Thyroid gland (tissue), 4 donors: ENCODE measurements around the gene FOXC2. TPM values are rescaled to one million over a fixed set of nuclear protein-coding genes. Genes with fewer than 3 reads are reported as not detected.

ENCODE experiments used
- DNase-seq, 2 donors: peaks; one replicate each; pipeline ENCODE4 v3.0.0-alpha.2; 2019
- H3K27ac ChIP-seq, 3 donors: fragments of 200-600 bp; sonication (generic); 1 replicate in 2 of 3; 2 replicates in 1 of 3; pipeline ENCODE4 v1.5.1; 2016 to 2019; ENCODE audit warnings: mild to moderate bottlenecking in 1 of 3, moderate library complexity in 1 of 3
- H3K27me3 ChIP-seq: fragments of 200-600 bp; sonication (generic); one replicate; pipeline ENCODE4 v1.5.1; 2019
- H3K36me3 ChIP-seq, 2 donors: fragments of 200-600 bp; sonication (generic); one replicate each; pipeline ENCODE4 v1.5.1; 2016 to 2019
- H3K4me1 ChIP-seq, 2 donors: fragments of 200-600 bp; sonication (generic); one replicate each; pipeline ENCODE4 v1.5.1; 2017 to 2019
- H3K4me3 ChIP-seq, 3 donors: fragments of 200-600 bp; sonication (generic); replicated peaks in 1 of 3; 1 replicate in 2 of 3; 2 replicates in 1 of 3; pipeline ENCODE4 v1.5.1; 2016; ENCODE audit warnings: mild to moderate bottlenecking in 1 of 3
- H3K9me3 ChIP-seq: fragments of 200-600 bp; sonication (generic); one replicate; pipeline ENCODE4 v1.5.1; 2017
- CTCF ChIP-seq, 6 experiments: fragments of 200-600 bp in 3 of 6; fragments of 450-650 bp in 3 of 6; sonication (generic) in 3 of 6; IDR thresholded peaks; one replicate each; pipeline ENCODE4 v1.5.1; 2016 to 2019; ENCODE audit warnings: antibody characterized with exemption in 6 of 6, mild to moderate bottlenecking in 2 of 6, inconsistent platforms in 1 of 6, moderate library complexity in 1 of 6
- POLR2A ChIP-seq, 2 donors: fragments of 450-650 bp; IDR thresholded peaks; one replicate each; pipeline ENCODE4 v1.6.1; 2017; ENCODE audit warnings: antibody characterized with exemption in 2 of 2, mild to moderate bottlenecking in 2 of 2, moderate library complexity in 1 of 2
- WGBS, 2 donors: methylation state at CpG; one replicate each; pipeline ENCODE4 v1.1.5; 2017; 5-methylcytosine and 5-hydroxymethylcytosine counted together
- intact Hi-C: fragments of 100-400 bp; cut with DNase I; formaldehyde crosslinking; loops from one replicate; pipeline ENCODE4 v1.15.1; 2023
- total RNA-seq, 4 donors: library from RNA; depleted of rRNA; stranded (reverse); fragments of >200 nt; gene quantifications; one replicate each; pipeline ENCODE4 v1.2.3, GENCODE V29; 2016

The FOXC2 gene
- total RNA-seq, 4 donors from 2014 or later, result 1.9 to 4.0 (median 2.1) TPM

GRCh38 chr16:86520317-86521210 lies 46.1 kb upstream of the FOXC2 start:
- H3K27ac ChIP-seq, result no peak overlapping the region
- intact Hi-C loops, result loop anchor here (5.0 kb wide), 1 partner anchor 448 kb away; no protein-coding TSS in a partner anchor
- H3K9me3 ChIP-seq, result no peaks in the 10 kb centered on the region
- 45 to 52% methylated on average over 30 of the region's 30 CpGs for WGBS, 2 donors
- peaks cover 9% of the 10 kb centered on the region for H3K27me3 ChIP-seq
- no peak for TF ChIP-seq CTCF (IDR thresholded peaks at IDR 0.05)
- TF ChIP-seq POLR2A (IDR thresholded peaks at IDR 0.05), result no peak
- DNase-seq, result no peak
- H3K4me1 ChIP-seq, result peaks cover 0 to 6% of the 10 kb centered on the region in 2 donors
- H3K4me3 ChIP-seq, result no peak overlapping the region
- H3K36me3 ChIP-seq, result no peaks in the 10 kb centered on the region

GRCh38 chr16:86521236-86522197 lies 45.1 kb upstream of the FOXC2 start:
- TF ChIP-seq CTCF (IDR thresholded peaks at IDR 0.05), result no peak
- no peak for TF ChIP-seq POLR2A (IDR thresholded peaks at IDR 0.05)
- no peaks in the 10 kb centered on the region for H3K36me3 ChIP-seq
- intact Hi-C loops, result loop anchor here (5.0 kb wide), 1 partner anchor 449 kb away; no protein-coding TSS in a partner anchor
- WGBS, 2 donors, result 79 to 85% methylated on average over 30 to 35 of the region's 35 CpGs
- H3K4me1 ChIP-seq, result peaks cover 0 to 6% of the 10 kb centered on the region in 2 donors
- H3K27ac ChIP-seq, result no peak overlapping the region
- no peak for DNase-seq
- H3K27me3 ChIP-seq, result peaks cover 9% of the 10 kb centered on the region
- H3K4me3 ChIP-seq, result no peak overlapping the region
- no peaks in the 10 kb centered on the region for H3K9me3 ChIP-seq

- no peaks in the 10 kb centered on the region for H3K9me3 ChIP-seq
- no peak overlapping the region for H3K4me3 ChIP-seq
- intact Hi-C loops, result loop anchor here (5.0 kb wide), 1 partner anchor 450 kb away; no protein-coding TSS in a partner anchor
- WGBS, 2 donors, result 82 to 83% methylated on average over 16 of the region's 16 CpGs
- no peaks in the 10 kb centered on the region for H3K36me3 ChIP-seq
- TF ChIP-seq POLR2A (IDR thresholded peaks at IDR 0.05) (no peak), CTCF (IDR thresholded peaks at IDR 0.05) (no peak)
- H3K27ac ChIP-seq, result no peak overlapping the region
- peaks cover 0 to 6% of the 10 kb centered on the region in 2 donors for H3K4me1 ChIP-seq
- DNase-seq, result no peak
- peaks cover 4% of the 10 kb centered on the region for H3K27me3 ChIP-seq
Measured at GRCh38 chr16:86522634-86523033, 44.0 kb upstream of the FOXC2 start.

- Histone ChIP-seq H3K27me3 (peaks cover 4% of the 10 kb centered on the region), H3K27ac (no peak overlapping the region), H3K4me1 (peaks cover 0 to 6% of the 10 kb centered on the region in 2 donors), H3K36me3 (no peaks in the 10 kb centered on the region), H3K4me3 (no peak overlapping the region), H3K9me3 (no peaks in the 10 kb centered on the region)
- TF ChIP-seq POLR2A (IDR thresholded peaks at IDR 0.05), result no peak
- intact Hi-C loops, result loop anchor here (5.0 kb wide), 1 partner anchor 451 kb away; no protein-coding TSS in a partner anchor
- 69 to 82% methylated on average over 5 of the region's 5 CpGs for WGBS, 2 donors
- DNase-seq, result no peak
Measured at GRCh38 chr16:86523166-86523740, 43.4 kb upstream of the FOXC2 start.

GRCh38 chr16:86524029-86524428 lies 42.6 kb upstream of the FOXC2 start:
- Histone ChIP-seq H3K27ac (no peak overlapping the region), H3K4me1 (peaks cover 0 to 6% of the 10 kb centered on the region in 2 donors), H3K27me3 (peaks cover 4% of the 10 kb centered on the region), H3K4me3 (no peak overlapping the region), H3K9me3 (no peaks in the 10 kb centered on the region), H3K36me3 (no peaks in the 10 kb centered on the region)
- intact Hi-C loops, result loop anchor here (5.0 kb wide), 1 partner anchor 452 kb away; no protein-coding TSS in a partner anchor
- WGBS, 2 donors, result 70 to 78% methylated on average over 6 of the region's 6 CpGs
- no peak for DNase-seq
- no peak for TF ChIP-seq CTCF (IDR thresholded peaks at IDR 0.05)
- no peak for TF ChIP-seq POLR2A (IDR thresholded peaks at IDR 0.05)
